Adrenal gland (tissue), 12 donors: ENCODE measurements around the gene KIFBP. TPM values are rescaled to one million over a fixed set of nuclear protein-coding genes. Genes with fewer than 3 reads are reported as not detected.
"Not testable (repeated sequence)": the region's sequence is repeated elsewhere in the genome, so short reads cannot be mapped to it uniquely, and the experiment has no call there.

Source experiments
- DNase-seq, 7 donors: peaks; one replicate each; pipeline ENCODE4 v3.0.0-alpha.2; 2019 to 2020
- H3K27ac ChIP-seq, 5 donors: fragments of 200-600 bp; sonication (generic) in 4 of 5; 1 replicate in 3 of 5; 2 replicates in 2 of 5; pipeline versions ENCODE4 v1.5.1 to v1.8.0; 2016 to 2020; ENCODE audit warnings: mild to moderate bottlenecking in 1 of 5
- H3K27me3 ChIP-seq: fragments of 200-600 bp; 2 replicates; pipeline ENCODE4 v1.8.0; 2021
- H3K36me3 ChIP-seq, 2 donors: fragments of 200-600 bp; replicated peaks in 1 of 2; 1 replicate in 1 of 2; 2 replicates in 1 of 2; pipeline versions ENCODE4 v1.5.1 to v1.8.0; 2018 to 2022
- H3K4me1 ChIP-seq, 2 donors: fragments of 200-600 bp; replicated peaks in 1 of 2; 1 replicate in 1 of 2; 2 replicates in 1 of 2; pipeline versions ENCODE4 v1.5.1 to v1.8.0; 2018 to 2021
- H3K4me3 ChIP-seq, 4 donors: fragments of 200-600 bp; sonication (generic) in 3 of 4; one replicate each; pipeline ENCODE4 v1.5.1; 2016 to 2018
- H3K9me3 ChIP-seq, 3 donors: fragments of 200-600 bp; sonication (generic) in 1 of 3; replicated peaks in 1 of 3; 1 replicate in 2 of 3; 2 replicates in 1 of 3; pipeline versions ENCODE4 v1.5.1 to v1.8.0; 2016 to 2021
- POLR2A ChIP-seq, 2 donors: fragments of 450-650 bp; IDR thresholded peaks; one replicate each; pipeline ENCODE4 v1.6.1; 2017; ENCODE audit warnings: antibody characterized with exemption in 2 of 2, mild to moderate bottlenecking in 2 of 2, moderate library complexity in 1 of 2
- WGBS, 4 donors: extraction: QIAGEN DNeasy Blood & Tissue Kit in 2 of 4; methylation state at CpG; one replicate each; pipeline versions ENCODE4 v1.1.5 to v1.1.7; 2013 to 2017; 5-methylcytosine and 5-hydroxymethylcytosine counted together
- intact Hi-C, 2 donors: fragments of 100-400 bp; cut with DNase I; formaldehyde crosslinking; loops; one replicate each; pipeline versions ENCODE4 v1.14.1 to v1.15.0; 2022 to 2023
- polyA plus RNA-seq, 3 donors: library from polyadenylated mRNA; stranded (reverse); fragments of 200-250 nt in 2 of 3; fragments of 350-450 nt in 1 of 3; fragmentation: Illumina TruSeq in 1 of 3; extraction: RNeasy Lipid Tissue Mini Kit (QIAGEN cat#74804) in 1 of 3; gene quantifications; one replicate each; pipeline ENCODE4 v1.2.3, GENCODE V29; 2013 to 2014
- total RNA-seq, 9 donors: library from RNA; depleted of rRNA in 4 of 9; stranded (reverse); fragments of >200 nt in 4 of 9; fragments of 120-200 nt in 1 of 9; fragmentation: NEBNext Ultra II Directional in 1 of 9; extraction: Animal tissue kit (Norgen Biotek cat#: 25700) in 1 of 9; gene quantifications; one replicate each; pipeline versions ENCODE4 v1.1.0 to v1.2.4, GENCODE V29; 2013 to 2023
- TF ChIP-seq, protein P1 (sequence below), 6 experiments: fragments of 450-650 bp in 4 of 6; fragments of 200-600 bp in 2 of 6; sonication (generic) in 1 of 6; IDR thresholded peaks; 1 replicate in 5 of 6; 2 replicates in 1 of 6; pipeline versions ENCODE4 v1.5.1 to v1.8.0; 2016 to 2021; ENCODE audit warnings: antibody characterized with exemption in 6 of 6, mild to moderate bottlenecking in 2 of 6, moderate library complexity in 1 of 6
- donor health status: healthy with polysubstance abuse.
- donor health status: Bipolar disorder and iron deficiency.
- donor health status: DM: yes; HTN: yes; CAD: no.
- donor health status: DM: no; HTN: no; CAD: no.
- donor health status: DM: no; HTN: no; CAD: no.
- donor health status: DM: yes; HTN: yes; CAD: no.

Gene KIFBP
- total and polyA plus RNA-seq, 12 donors: 15.1 to 76.2 (median 41.0) TPM

DNA sequence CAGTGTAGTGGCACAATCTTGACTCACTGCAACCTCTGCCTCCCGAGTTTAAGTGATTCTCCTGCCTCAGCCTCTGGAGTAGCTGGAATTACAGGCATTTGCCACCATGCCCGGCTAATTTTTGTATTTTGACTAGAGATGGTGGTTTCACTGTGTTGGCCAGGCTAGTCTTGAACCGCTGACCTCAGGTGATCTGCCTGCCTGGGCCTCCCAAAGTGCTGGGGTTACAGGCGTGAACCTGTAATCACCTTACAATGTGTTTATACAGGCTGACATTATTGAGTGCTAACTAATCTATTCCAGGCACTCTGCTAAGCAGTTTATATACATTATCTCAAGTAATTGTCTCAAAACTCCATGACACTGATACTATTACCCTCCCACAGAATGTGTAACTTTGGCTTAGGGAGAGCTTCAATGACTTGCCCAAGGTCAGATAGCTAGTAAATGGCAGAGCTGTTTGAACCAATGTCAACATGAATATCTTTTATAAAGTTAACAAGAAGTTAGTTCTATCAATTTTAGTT, 36.8 kb downstream of the KIFBP start:
- TF ChIP-seq POLR2A (IDR thresholded peaks at IDR 0.05): no peak
- TF ChIP-seq, protein P1, sequence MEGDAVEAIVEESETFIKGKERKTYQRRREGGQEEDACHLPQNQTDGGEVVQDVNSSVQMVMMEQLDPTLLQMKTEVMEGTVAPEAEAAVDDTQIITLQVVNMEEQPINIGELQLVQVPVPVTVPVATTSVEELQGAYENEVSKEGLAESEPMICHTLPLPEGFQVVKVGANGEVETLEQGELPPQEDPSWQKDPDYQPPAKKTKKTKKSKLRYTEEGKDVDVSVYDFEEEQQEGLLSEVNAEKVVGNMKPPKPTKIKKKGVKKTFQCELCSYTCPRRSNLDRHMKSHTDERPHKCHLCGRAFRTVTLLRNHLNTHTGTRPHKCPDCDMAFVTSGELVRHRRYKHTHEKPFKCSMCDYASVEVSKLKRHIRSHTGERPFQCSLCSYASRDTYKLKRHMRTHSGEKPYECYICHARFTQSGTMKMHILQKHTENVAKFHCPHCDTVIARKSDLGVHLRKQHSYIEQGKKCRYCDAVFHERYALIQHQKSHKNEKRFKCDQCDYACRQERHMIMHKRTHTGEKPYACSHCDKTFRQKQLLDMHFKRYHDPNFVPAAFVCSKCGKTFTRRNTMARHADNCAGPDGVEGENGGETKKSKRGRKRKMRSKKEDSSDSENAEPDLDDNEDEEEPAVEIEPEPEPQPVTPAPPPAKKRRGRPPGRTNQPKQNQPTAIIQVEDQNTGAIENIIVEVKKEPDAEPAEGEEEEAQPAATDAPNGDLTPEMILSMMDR (IDR thresholded peaks at IDR 0.05): no peak
- no peak overlapping the region for H3K4me3 ChIP-seq
- no peak for DNase-seq

DNA sequence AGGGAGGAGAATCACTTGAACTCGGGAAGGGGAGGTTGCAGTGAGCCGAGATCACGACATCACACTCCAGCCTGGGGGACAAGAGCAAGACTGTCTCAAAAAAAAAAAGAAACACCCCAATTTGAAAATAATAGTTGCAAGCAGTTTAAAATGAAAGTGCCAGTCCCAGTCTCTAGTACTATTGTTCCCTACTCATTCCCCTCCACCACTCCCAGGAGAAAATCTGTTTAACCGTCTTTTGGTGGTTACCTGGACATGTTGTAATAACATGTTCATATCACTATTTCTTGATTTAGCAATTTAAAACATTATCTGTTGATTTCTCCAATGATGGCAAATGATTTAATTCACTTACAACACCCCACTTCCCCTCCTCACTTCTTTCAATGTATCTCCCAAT, 44.7 kb downstream of the KIFBP start:
- WGBS, 4 donors: 69 to 81% (median 77%) methylated on average over 4 of the region's 4 CpGs
- DNase-seq: no peak
- no peaks in the 10 kb centered on the region for H3K27me3 ChIP-seq
- H3K36me3 ChIP-seq: no peaks in the 10 kb centered on the region
- H3K27ac ChIP-seq: no peak overlapping the region
- no peaks in the 10 kb centered on the region for H3K9me3 ChIP-seq
- H3K4me3 ChIP-seq: no peak overlapping the region
- no peaks in the 10 kb centered on the region for H3K4me1 ChIP-seq
- intact Hi-C loops: no loop called here
- TF ChIP-seq, protein P1 (IDR thresholded peaks at IDR 0.05): no peak
- TF ChIP-seq POLR2A (IDR thresholded peaks at IDR 0.05): no peak

More for the DNA sequence above, 36.8 kb downstream of the KIFBP start:
- intact Hi-C loops: no loop called here
- WGBS, 4 donors: 84 to 97% (median 86%) methylated on average over 4 of the region's 4 CpGs
- Histone ChIP-seq H3K9me3 (no peaks in the 10 kb centered on the region), H3K4me1 (no peaks in the 10 kb centered on the region), H3K27ac (no peak overlapping the region), H3K36me3 (no peaks in the 10 kb centered on the region), H3K27me3 (no peaks in the 10 kb centered on the region)

DNA sequence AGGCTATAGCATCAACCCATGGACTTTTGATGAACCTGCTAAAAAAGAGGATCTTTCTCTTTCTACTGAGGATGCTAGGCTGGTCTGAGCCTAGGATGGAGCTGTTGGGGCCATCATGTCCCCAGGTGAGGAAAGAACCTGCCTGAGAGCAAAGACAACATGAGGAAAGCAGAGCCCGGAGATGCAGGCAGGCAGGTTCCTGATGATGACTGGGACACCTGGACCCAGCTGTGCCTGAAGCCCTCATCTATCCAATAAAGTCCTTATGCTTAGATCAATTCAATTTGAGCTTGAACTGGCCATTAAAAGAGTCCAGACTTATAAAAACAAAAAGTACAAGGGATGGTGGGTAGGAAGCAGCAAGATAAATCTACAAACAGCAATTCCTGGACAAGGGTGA, 48.9 kb downstream of the KIFBP start:
- no peak overlapping the region for H3K27ac ChIP-seq
- no peak for TF ChIP-seq POLR2A (IDR thresholded peaks at IDR 0.05)
- TF ChIP-seq, protein P1 (IDR thresholded peaks at IDR 0.05): no peak
- H3K27me3 ChIP-seq: no peaks in the 10 kb centered on the region
- no peaks in the 10 kb centered on the region for H3K9me3 ChIP-seq
- intact Hi-C loops: no loop called here
- no peaks in the 10 kb centered on the region for H3K36me3 ChIP-seq
- no peak overlapping the region for H3K4me3 ChIP-seq
- DNase-seq: no peak
- no peaks in the 10 kb centered on the region for H3K4me1 ChIP-seq
- 92 to 100% (median 97%) methylated on average over 1 of the region's 1 CpG for WGBS, 4 donors

- H3K4me3 ChIP-seq, H3K36me3 ChIP-seq, intact Hi-C loops, H3K4me1 ChIP-seq, DNase-seq, H3K27me3 ChIP-seq, H3K27ac ChIP-seq, H3K9me3 ChIP-seq: not testable (repeated sequence)
- WGBS, 4 donors: 71 to 75% (median 73%) methylated on average over 5 of the region's 5 CpGs
These were observed 52.3 kb downstream of the KIFBP start for GRCh38 chr10:69040904-69041303.

DNA sequence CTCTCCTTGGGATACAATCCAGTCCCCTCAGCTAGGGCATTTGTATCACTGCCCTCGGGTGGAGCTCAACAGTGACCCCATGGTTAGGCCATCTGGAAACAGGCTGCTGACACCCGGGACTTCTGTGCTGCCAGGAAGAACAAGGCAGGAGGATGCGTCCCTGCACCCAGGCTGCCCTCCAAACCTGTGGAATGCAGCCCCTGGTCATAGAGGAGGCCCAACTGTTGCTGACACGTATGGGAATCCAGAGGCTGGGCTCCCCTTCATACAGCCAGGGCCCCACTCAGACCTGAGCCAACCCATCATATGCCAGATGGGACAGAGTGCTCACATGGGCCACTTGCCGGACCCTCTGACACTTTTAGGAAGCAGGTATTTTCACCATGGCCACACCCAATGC, 53.8 kb downstream of the KIFBP start:
- no peaks in the 10 kb centered on the region for H3K4me1 ChIP-seq
- DNase-seq: no peak
- 73 to 90% (median 76%) methylated on average over 2 to 5 of the region's 5 CpGs for WGBS, 4 donors
- no peak overlapping the region for H3K27ac ChIP-seq
- H3K27me3 ChIP-seq: no peaks in the 10 kb centered on the region
- no peak overlapping the region for H3K4me3 ChIP-seq
- H3K9me3 ChIP-seq: no peaks in the 10 kb centered on the region
- no peak for TF ChIP-seq POLR2A (IDR thresholded peaks at IDR 0.05)
- TF ChIP-seq, protein P1 (IDR thresholded peaks at IDR 0.05): no peak
- intact Hi-C loops: no loop called here
- no peaks in the 10 kb centered on the region for H3K36me3 ChIP-seq
